ENCODE measurements around the gene PIK3R3.

- TF ChIP-seq CTCF (IDR thresholded peaks at IDR 0.05; ENCODE audit: extremely low read depth in 1 of 2, insufficient read depth in 1 of 2, low read depth in 1 of 2, low read length in 2 of 2) (no peak), POLR2A (IDR thresholded peaks at IDR 0.05; ENCODE audit: low read depth, low read length) (no peak), EZH2 (IDR thresholded peaks at IDR 0.05; ENCODE audit: borderline replicate concordance, low read depth, low read length, severe bottlenecking) (no peak), JUN (IDR thresholded peaks at IDR 0.05; ENCODE audit: borderline replicate concordance, insufficient read depth, insufficient read length, low read depth) (no peak), POLR2AphosphoS5 (IDR thresholded peaks at IDR 0.05; ENCODE audit: insufficient read depth, low read depth, low read length) (no peak)
- TF ChIP-seq, protein P1, sequence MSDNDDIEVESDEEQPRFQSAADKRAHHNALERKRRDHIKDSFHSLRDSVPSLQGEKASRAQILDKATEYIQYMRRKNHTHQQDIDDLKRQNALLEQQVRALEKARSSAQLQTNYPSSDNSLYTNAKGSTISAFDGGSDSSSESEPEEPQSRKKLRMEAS (IDR thresholded peaks at IDR 0.05; ENCODE audit: insufficient read depth, insufficient read length), result no peak
Observed at GRCh38 chr1:46150085-46150484, 17.7 kb upstream of the PIK3R3 start.
